NCI-H187 (cell line): ENCODE results near the gene METRNL.
A peak's percentile ranks its signal among the peaks of the same experiment; 100 is the strongest.
"Not testable (repeated sequence)": the region's sequence is repeated elsewhere in the genome, so short reads cannot be mapped to it uniquely, and the experiment has no call there.

Experiments
- DNase-seq, 2 experiments: peaks; one replicate each; lab custom pipeline; 2025; lab: John Stamatoyannopoulos, UW

Gene METRNL

GRCh38 chr17:83123896-83124801 lies 44.7 kb downstream of the METRNL start:
- DNase-seq = no peak

- no peak for DNase-seq
Observed at GRCh38 chr17:83124871-83125514, 45.6 kb downstream of the METRNL start.

- DNase-seq = peak in 1 of 2 experiments; percentile 24
Observed at GRCh38 chr17:83125515-83126274, 46.3 kb downstream of the METRNL start.

GRCh38 chr17:83126275-83126811 lies 46.9 kb downstream of the METRNL start:
- no peak for DNase-seq

GRCh38 chr17:83127431-83128160 lies 48.2 kb downstream of the METRNL start:
- no peak for DNase-seq

- no peak for DNase-seq
Observed at GRCh38 chr17:83128306-83129240, 49.2 kb downstream of the METRNL start.

GRCh38 chr17:83129676-83130075 lies 50.3 kb downstream of the METRNL start:
- DNase-seq = no peak

- no peak for DNase-seq
Observed at GRCh38 chr17:83131401-83132011, 52.1 kb downstream of the METRNL start.

GRCh38 chr17:83132251-83133081 lies 53.1 kb downstream of the METRNL start:
- DNase-seq = no peak

GRCh38 chr17:83133302-83134121 lies 54.1 kb downstream of the METRNL start:
- DNase-seq = no peak

- DNase-seq = not testable (repeated sequence)
Observed at GRCh38 chr17:83134456-83134855, 55.0 kb downstream of the METRNL start.

- DNase-seq = no peak
Observed at GRCh38 chr17:83135692-83136091, 56.3 kb downstream of the METRNL start.

GRCh38 chr17:83136156-83136555 lies 56.7 kb downstream of the METRNL start:
- DNase-seq = no peak

- DNase-seq = no peak
Observed at GRCh38 chr17:83136931-83137330, 57.5 kb downstream of the METRNL start.

GRCh38 chr17:83137523-83137922 lies 58.1 kb downstream of the METRNL start:
- no peak for DNase-seq

- no peak for DNase-seq
Observed at GRCh38 chr17:83138820-83139219, 59.4 kb downstream of the METRNL start.

- DNase-seq = not testable (repeated sequence)
Observed at GRCh38 chr17:83139541-83140248, 60.3 kb downstream of the METRNL start.

- DNase-seq = not testable (repeated sequence)
Observed at GRCh38 chr17:83140249-83140566, 60.8 kb downstream of the METRNL start.
